NCI-H1930 (cell line): ENCODE measurements around the gene PRORP.
"Not testable (repeated sequence)": the region's sequence is repeated elsewhere in the genome, so short reads cannot be mapped to it uniquely, and the experiment has no call there.

Experiments used
- DNase-seq, 2 experiments: peaks; one replicate each; lab custom pipeline; 2025; lab: John Stamatoyannopoulos, UW

The PRORP gene

GRCh38 chr14:35138585-35138984 lies 16.2 kb downstream of the PRORP start:
- no peak for DNase-seq

- no peak for DNase-seq
Measured at GRCh38 chr14:35140718-35141581, 18.6 kb downstream of the PRORP start.

GRCh38 chr14:35144029-35144428 lies 21.7 kb downstream of the PRORP start:
- no peak for DNase-seq

- DNase-seq: no peak
Measured at GRCh38 chr14:35146711-35147149, 24.4 kb downstream of the PRORP start.

- no peak for DNase-seq
Measured at GRCh38 chr14:35147186-35147585, 24.8 kb downstream of the PRORP start.

- DNase-seq: no peak
Measured at GRCh38 chr14:35147711-35148110, 25.4 kb downstream of the PRORP start.

- no peak for DNase-seq
Measured at GRCh38 chr14:35149239-35149638, 26.9 kb downstream of the PRORP start.

GRCh38 chr14:35152531-35152930 lies 30.2 kb downstream of the PRORP start:
- DNase-seq: not testable (repeated sequence)

GRCh38 chr14:35154016-35154415 lies 31.7 kb downstream of the PRORP start:
- DNase-seq: no peak

GRCh38 chr14:35155962-35156361 lies 33.6 kb downstream of the PRORP start:
- DNase-seq: no peak

GRCh38 chr14:35158491-35158890 lies 36.1 kb downstream of the PRORP start:
- no peak for DNase-seq

GRCh38 chr14:35158951-35159653 lies 36.8 kb downstream of the PRORP start:
- DNase-seq: no peak

GRCh38 chr14:35159742-35160409 lies 37.5 kb downstream of the PRORP start:
- DNase-seq: no peak

- no peak for DNase-seq
Measured at GRCh38 chr14:35161231-35161630, 38.9 kb downstream of the PRORP start.

GRCh38 chr14:35163384-35163783 lies 41.0 kb downstream of the PRORP start:
- DNase-seq: no peak

GRCh38 chr14:35164849-35165248 lies 42.5 kb downstream of the PRORP start:
- no peak for DNase-seq

GRCh38 chr14:35167496-35167895 lies 45.1 kb downstream of the PRORP start:
- DNase-seq: no peak
